Activated B cell treated with CpG ODN at 0.5 μM for 24 hours (primary cell): ENCODE results near the gene EPB41L4A. TPM values are rescaled to one million over a fixed set of nuclear protein-coding genes. Genes with fewer than 3 reads are reported as not detected.

Experiments used
- ATAC-seq: fragments of 200-7000 bp; cut with Tn5 transposase; one replicate; pipeline ENCODE4 v1.10.0; 2021; ENCODE audit warnings: low read depth, mild to moderate bottlenecking, moderate library complexity
- CTCF ChIA-PET: fragments of 350-600 bp; sonication (Branson Sonifier 250); formaldehyde crosslinking; loops from one replicate; lab custom pipeline; 2021; ENCODE audit warnings: antibody characterized with exemption; lab: Charles Lee
- POLR2A ChIA-PET: fragments of 350-600 bp; sonication (Branson Sonifier 250); formaldehyde crosslinking; loops from one replicate; lab custom pipeline; 2021; ENCODE audit warnings: antibody characterized with exemption; lab: Charles Lee
- DNase-seq: peaks from one replicate; pipeline ENCODE4 v3.0.0; 2022
- H3K27ac Mint-ChIP-seq: one replicate; pipeline ENCODE4 v1.8.0; 2020; ENCODE audit warnings: mixed read lengths
- H3K27me3 Mint-ChIP-seq: one replicate; pipeline ENCODE4 v1.8.0; 2021; ENCODE audit warnings: mixed read lengths
- H3K36me3 Mint-ChIP-seq: one replicate; pipeline ENCODE4 v1.8.0; 2021; ENCODE audit warnings: low read depth, mixed read lengths
- H3K4me1 Mint-ChIP-seq: one replicate; pipeline ENCODE4 v1.8.0; 2021; ENCODE audit warnings: mixed read lengths
- H3K4me3 Mint-ChIP-seq: one replicate; pipeline ENCODE4 v1.8.0; 2020; ENCODE audit warnings: mild to moderate bottlenecking, mixed read lengths
- H3K9me3 Mint-ChIP-seq: one replicate; pipeline ENCODE4 v1.8.0; 2020; ENCODE audit warnings: mixed read lengths
- CTCF ChIP-seq: fragments of 200-600 bp; IDR thresholded peaks from one replicate; pipeline ENCODE4 v1.8.0; 2022; ENCODE audit warnings: antibody characterized with exemption, mild to moderate bottlenecking
- intact Hi-C: fragments of 100-400 bp; cut with micrococcal nuclease; formaldehyde crosslinking; loops from one replicate; pipeline ENCODE4 v1.15.1; 2024
- total RNA-seq: library from RNA; stranded (reverse); gene quantifications from 2 replicates; pipeline ENCODE4 v1.2.3, GENCODE V29; 2022

Gene EPB41L4A
- total RNA-seq, 1 donor from 2014 or later, result 7.1 TPM

GRCh38 chr5:112317866-112318265 is 101.2 kb downstream of the EPB41L4A start:
- no peak for DNase-seq
- Mint-ChIP-seq H3K27me3 (peaks cover 5% of the 10 kb centered on the region), H3K36me3 (no peaks in the 10 kb centered on the region), H3K9me3 (no peaks in the 10 kb centered on the region), H3K27ac (no peak overlapping the region), H3K4me1 (no peaks in the 10 kb centered on the region), H3K4me3 (no peak overlapping the region)
- intact Hi-C loops, result no loop called here
- POLR2A ChIA-PET, result no interaction called here
- TF ChIP-seq CTCF, result no peak
- CTCF ChIA-PET, result no interaction called here
- ATAC-seq, result no peak

GRCh38 chr5:112316731-112317130 is 102.3 kb downstream of the EPB41L4A start:
- Mint-ChIP-seq H3K36me3 (no peaks in the 10 kb centered on the region), H3K4me1 (no peaks in the 10 kb centered on the region), H3K27ac (no peak overlapping the region), H3K9me3 (no peaks in the 10 kb centered on the region), H3K27me3 (peaks cover 5% of the 10 kb centered on the region), H3K4me3 (no peak overlapping the region)
- no peak for ATAC-seq
- no peak for TF ChIP-seq CTCF
- ChIA-PET POLR2A (no interaction called here), CTCF (no interaction called here)
- intact Hi-C loops, result no loop called here
- no peak for DNase-seq

GRCh38 chr5:112316006-112316405 is 103.1 kb downstream of the EPB41L4A start:
- intact Hi-C loops, result no loop called here
- Mint-ChIP-seq H3K4me1 (no peaks in the 10 kb centered on the region), H3K36me3 (no peaks in the 10 kb centered on the region), H3K9me3 (no peaks in the 10 kb centered on the region), H3K27me3 (peaks cover 5% of the 10 kb centered on the region), H3K4me3 (no peak overlapping the region), H3K27ac (no peak overlapping the region)
- ATAC-seq (no peak), DNase-seq (no peak)
- POLR2A ChIA-PET, result no interaction called here
- no peak for TF ChIP-seq CTCF
- CTCF ChIA-PET, result no interaction called here

GRCh38 chr5:112312295-112313275 is 106.5 kb downstream of the EPB41L4A start:
- ChIA-PET CTCF (no interaction called here), POLR2A (no interaction called here)
- peaks cover 3% of the 10 kb centered on the region for H3K27me3 Mint-ChIP-seq
- no peak overlapping the region for H3K27ac Mint-ChIP-seq
- intact Hi-C loops, result no loop called here
- H3K36me3 Mint-ChIP-seq, result no peaks in the 10 kb centered on the region
- no peak for TF ChIP-seq CTCF
- H3K4me1 Mint-ChIP-seq, result no peaks in the 10 kb centered on the region
- no peak for ATAC-seq
- no peak for DNase-seq
- H3K9me3 Mint-ChIP-seq, result no peaks in the 10 kb centered on the region
- H3K4me3 Mint-ChIP-seq, result no peak overlapping the region

- POLR2A ChIA-PET, result no interaction called here
- CTCF ChIA-PET, result no interaction called here
- intact Hi-C loops, result no loop called here
Observed at GRCh38 chr5:112310746-112311145, 108.3 kb downstream of the EPB41L4A start.

More at GRCh38 chr5:112310746-112311145, 108.3 kb downstream of the EPB41L4A start:
- Mint-ChIP-seq H3K4me3 (no peak overlapping the region), H3K9me3 (no peaks in the 10 kb centered on the region), H3K27me3 (peaks cover 3% of the 10 kb centered on the region), H3K36me3 (no peaks in the 10 kb centered on the region), H3K27ac (no peak overlapping the region), H3K4me1 (no peaks in the 10 kb centered on the region)
- ATAC-seq (no peak), DNase-seq (no peak)
- no peak for TF ChIP-seq CTCF
